Gastrocnemius medialis (tissue), 4 donors: ENCODE data around the gene CRYBG1.

ENCODE experiments used
- POLR2A ChIP-seq, 2 donors: fragments of 450-650 bp; IDR thresholded peaks; one replicate each; pipeline ENCODE4 v1.6.1; 2017; ENCODE audit warnings: antibody characterized with exemption in 2 of 2, mild to moderate bottlenecking in 2 of 2, moderate library complexity in 2 of 2
- TF ChIP-seq, protein P1 (sequence below), 5 experiments: fragments of 450-650 bp in 3 of 5; fragments of 200-600 bp in 2 of 5; sonication (generic) in 2 of 5; IDR thresholded peaks in 4 of 5; conservative IDR thresholded peaks in 1 of 5; 1 replicate in 4 of 5; 2 replicates in 1 of 5; pipeline ENCODE4 v1.5.1; 2016 to 2019; ENCODE audit warnings: antibody characterized with exemption in 5 of 5, mild to moderate bottlenecking in 3 of 5, moderate library complexity in 3 of 5

- TF ChIP-seq, protein P1, sequence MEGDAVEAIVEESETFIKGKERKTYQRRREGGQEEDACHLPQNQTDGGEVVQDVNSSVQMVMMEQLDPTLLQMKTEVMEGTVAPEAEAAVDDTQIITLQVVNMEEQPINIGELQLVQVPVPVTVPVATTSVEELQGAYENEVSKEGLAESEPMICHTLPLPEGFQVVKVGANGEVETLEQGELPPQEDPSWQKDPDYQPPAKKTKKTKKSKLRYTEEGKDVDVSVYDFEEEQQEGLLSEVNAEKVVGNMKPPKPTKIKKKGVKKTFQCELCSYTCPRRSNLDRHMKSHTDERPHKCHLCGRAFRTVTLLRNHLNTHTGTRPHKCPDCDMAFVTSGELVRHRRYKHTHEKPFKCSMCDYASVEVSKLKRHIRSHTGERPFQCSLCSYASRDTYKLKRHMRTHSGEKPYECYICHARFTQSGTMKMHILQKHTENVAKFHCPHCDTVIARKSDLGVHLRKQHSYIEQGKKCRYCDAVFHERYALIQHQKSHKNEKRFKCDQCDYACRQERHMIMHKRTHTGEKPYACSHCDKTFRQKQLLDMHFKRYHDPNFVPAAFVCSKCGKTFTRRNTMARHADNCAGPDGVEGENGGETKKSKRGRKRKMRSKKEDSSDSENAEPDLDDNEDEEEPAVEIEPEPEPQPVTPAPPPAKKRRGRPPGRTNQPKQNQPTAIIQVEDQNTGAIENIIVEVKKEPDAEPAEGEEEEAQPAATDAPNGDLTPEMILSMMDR (IDR thresholded peaks at IDR 0.05 in 4 of 5, conservative IDR thresholded peaks at IDR 0.05 in 1 of 5) = peak in 3 of 5 experiments; percentile 17 to 36 (median 18)
- TF ChIP-seq POLR2A (IDR thresholded peaks at IDR 0.05) = no peak
These were observed 247.7 kb downstream of the CRYBG1 start for GRCh38 chr6:106608080-106608668.
